ENCODE measurements around the gene SRRM4.

SRRM4 gene

DNA sequence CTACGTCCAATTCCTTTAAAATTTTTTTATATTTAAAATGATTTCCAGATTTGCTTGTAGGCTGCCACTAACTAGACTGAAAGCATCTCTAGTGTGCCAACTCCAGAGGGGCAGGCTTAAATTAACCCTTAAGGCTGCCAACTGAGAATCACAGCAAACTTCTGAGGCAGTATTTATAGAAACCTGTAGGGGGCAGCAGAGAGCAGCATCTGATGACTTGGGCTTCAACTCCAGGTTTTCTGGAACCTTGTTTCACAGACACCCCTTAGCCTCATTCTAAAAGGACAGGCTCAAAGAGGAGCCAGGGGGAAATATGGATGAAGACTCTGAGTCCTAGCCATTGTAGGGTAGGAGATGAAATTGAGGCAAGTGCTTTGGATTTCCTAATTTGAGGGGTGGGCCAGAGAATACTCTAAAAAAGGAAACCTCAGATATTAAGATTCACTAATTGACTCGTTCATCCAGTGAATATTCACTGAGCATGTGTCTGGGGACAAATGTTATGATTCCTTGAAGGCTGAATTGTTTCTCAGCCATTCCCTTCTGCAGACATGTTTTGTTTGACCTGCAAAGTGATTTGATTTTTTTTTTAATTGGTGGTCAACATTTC is 134.1 kb downstream of the SRRM4 start:
- H3K27ac ChIP-seq (ENCODE audit: low read depth, low read length), result no peak overlapping the region
- H3K4me1 ChIP-seq (ENCODE audit: control insufficient read depth, insufficient read depth, low read length), result no peaks in the 10 kb centered on the region
- H3K36me3 ChIP-seq (ENCODE audit: control insufficient read depth, insufficient read depth, low read length), result no peaks in the 10 kb centered on the region
- no peaks in the 10 kb centered on the region for H3K27me3 ChIP-seq (ENCODE audit: control insufficient read depth, insufficient read depth, low read length)
- no peak overlapping the region for H3K9ac ChIP-seq (ENCODE audit: low read length)
- H3K4me3 ChIP-seq (ENCODE audit: low read length), result no peak overlapping the region

DNA sequence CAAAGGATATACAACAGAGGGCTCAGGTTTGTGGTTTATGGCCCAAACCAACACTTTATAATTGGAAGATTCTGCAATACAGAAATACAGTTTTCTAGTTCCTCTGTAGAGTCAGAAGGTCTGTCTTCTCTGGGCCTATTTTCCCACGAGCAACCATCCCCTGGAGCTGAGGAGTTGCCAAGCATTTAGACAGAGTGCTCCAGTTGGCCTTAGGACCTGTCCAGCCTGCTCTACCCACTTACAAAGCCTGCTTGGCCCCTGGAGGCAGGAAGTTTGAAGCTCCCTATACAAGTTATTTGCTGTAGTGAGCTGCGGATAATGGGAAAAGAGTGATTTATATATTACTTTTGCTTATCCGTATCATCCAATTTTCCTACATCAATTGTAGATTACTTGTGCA is 136.6 kb downstream of the SRRM4 start:
- no peak overlapping the region for H3K27ac ChIP-seq (ENCODE audit: low read depth, low read length)

DNA sequence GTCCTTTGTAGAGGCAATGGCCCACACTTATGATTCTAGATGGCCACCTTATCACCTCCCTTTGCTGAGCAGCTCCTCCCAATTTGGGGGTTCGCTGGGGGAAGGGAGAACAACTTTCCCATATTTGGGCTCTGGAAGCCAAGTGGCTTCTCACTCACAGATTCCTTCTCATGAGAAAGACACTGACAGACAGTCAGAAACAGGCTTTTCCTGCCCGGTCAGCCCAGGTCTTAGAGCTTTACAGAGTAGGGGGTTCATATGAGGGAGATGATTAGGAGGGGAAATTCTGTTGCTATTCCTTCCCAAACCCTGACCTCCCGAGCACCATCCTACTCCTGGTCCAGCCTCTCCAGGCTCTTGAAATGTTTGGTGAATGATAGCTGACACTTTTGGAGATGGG is 137.3 kb downstream of the SRRM4 start:
- no peaks in the 10 kb centered on the region for H3K36me3 ChIP-seq (ENCODE audit: control insufficient read depth, insufficient read depth, low read length)
- H3K27me3 ChIP-seq (ENCODE audit: control insufficient read depth, insufficient read depth, low read length), result no peaks in the 10 kb centered on the region
- no peak overlapping the region for H3K27ac ChIP-seq (ENCODE audit: low read depth, low read length)

More for the DNA sequence above, 136.6 kb downstream of the SRRM4 start:
- no peak overlapping the region for H3K4me3 ChIP-seq (ENCODE audit: low read length)
- H3K27me3 ChIP-seq (ENCODE audit: control insufficient read depth, insufficient read depth, low read length), result no peaks in the 10 kb centered on the region
- no peak overlapping the region for H3K9ac ChIP-seq (ENCODE audit: low read length)
- no peaks in the 10 kb centered on the region for H3K4me1 ChIP-seq (ENCODE audit: control insufficient read depth, insufficient read depth, low read length)
- no peaks in the 10 kb centered on the region for H3K36me3 ChIP-seq (ENCODE audit: control insufficient read depth, insufficient read depth, low read length)

DNA sequence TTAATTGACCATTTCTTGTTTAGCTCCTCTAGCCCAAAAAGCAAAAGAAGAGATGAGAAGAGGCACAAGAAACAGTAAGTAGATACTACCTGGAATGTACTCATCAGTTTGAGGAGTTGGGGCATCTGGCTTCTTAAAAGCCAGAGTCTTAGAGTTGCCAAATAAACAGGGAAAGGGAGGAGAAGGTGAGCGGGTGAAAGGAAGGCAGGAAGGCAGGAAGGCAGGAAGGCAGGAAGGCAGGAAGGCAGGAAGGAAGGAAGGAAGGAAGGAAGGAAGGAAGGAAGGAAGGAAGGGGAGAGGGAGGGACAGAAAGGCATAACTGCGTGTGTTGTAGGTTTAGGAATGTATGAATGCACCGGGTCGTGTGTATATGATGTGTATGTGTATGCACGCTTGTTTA is 140.7 kb downstream of the SRRM4 start:
- no peaks in the 10 kb centered on the region for H3K27me3 ChIP-seq (ENCODE audit: control insufficient read depth, insufficient read depth, low read length)
- H3K4me1 ChIP-seq (ENCODE audit: control insufficient read depth, insufficient read depth, low read length), result no peaks in the 10 kb centered on the region
- H3K27ac ChIP-seq (ENCODE audit: low read depth, low read length), result no peak overlapping the region
- no peak overlapping the region for H3K9ac ChIP-seq (ENCODE audit: low read length)
- H3K36me3 ChIP-seq (ENCODE audit: control insufficient read depth, insufficient read depth, low read length), result no peaks in the 10 kb centered on the region
- no peak overlapping the region for H3K4me3 ChIP-seq (ENCODE audit: low read length)

More for the DNA sequence above, 137.3 kb downstream of the SRRM4 start:
- Histone ChIP-seq H3K9ac (ENCODE audit: low read length) (no peak overlapping the region), H3K4me1 (ENCODE audit: control insufficient read depth, insufficient read depth, low read length) (no peaks in the 10 kb centered on the region), H3K4me3 (ENCODE audit: low read length) (no peak overlapping the region)

- Histone ChIP-seq H3K36me3 (ENCODE audit: control insufficient read depth, insufficient read depth, low read length) (no peaks in the 10 kb centered on the region), H3K9ac (ENCODE audit: low read length) (no peak overlapping the region), H3K4me3 (ENCODE audit: low read length) (no peak overlapping the region)
These were observed 141.4 kb downstream of the SRRM4 start for GRCh38 chr12:119122751-119123150.

DNA sequence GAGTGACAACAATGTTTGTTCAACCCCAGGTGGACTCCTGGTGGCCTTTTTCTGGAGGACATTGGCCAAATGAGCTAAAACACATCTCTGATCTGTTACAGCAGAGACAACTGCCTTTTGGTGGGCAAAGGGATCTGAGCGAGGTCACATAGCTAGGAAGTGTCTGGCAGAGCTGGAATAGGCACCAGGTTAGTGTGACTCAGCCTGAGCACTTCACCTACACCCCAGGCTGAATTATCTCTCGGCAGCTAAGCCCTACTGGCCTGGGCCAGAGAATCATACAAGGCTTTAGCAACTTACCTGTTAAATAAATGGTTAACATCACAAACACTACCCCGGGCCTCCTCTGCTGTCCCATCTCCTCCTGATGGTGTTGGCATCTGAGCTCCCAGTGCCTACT is 147.2 kb downstream of the SRRM4 start:
- no peaks in the 10 kb centered on the region for H3K27me3 ChIP-seq (ENCODE audit: control insufficient read depth, insufficient read depth, low read length)
- H3K27ac ChIP-seq (ENCODE audit: low read depth, low read length), result no peak overlapping the region
- no peak overlapping the region for H3K4me3 ChIP-seq (ENCODE audit: low read length)
- H3K9ac ChIP-seq (ENCODE audit: low read length), result no peak overlapping the region
- H3K4me1 ChIP-seq (ENCODE audit: control insufficient read depth, insufficient read depth, low read length), result no peaks in the 10 kb centered on the region
- no peaks in the 10 kb centered on the region for H3K36me3 ChIP-seq (ENCODE audit: control insufficient read depth, insufficient read depth, low read length)

More at GRCh38 chr12:119122751-119123150, 141.4 kb downstream of the SRRM4 start:
- no peaks in the 10 kb centered on the region for H3K4me1 ChIP-seq (ENCODE audit: control insufficient read depth, insufficient read depth, low read length)
- H3K27ac ChIP-seq (ENCODE audit: low read depth, low read length), result no peak overlapping the region
- no peaks in the 10 kb centered on the region for H3K27me3 ChIP-seq (ENCODE audit: control insufficient read depth, insufficient read depth, low read length)

DNA sequence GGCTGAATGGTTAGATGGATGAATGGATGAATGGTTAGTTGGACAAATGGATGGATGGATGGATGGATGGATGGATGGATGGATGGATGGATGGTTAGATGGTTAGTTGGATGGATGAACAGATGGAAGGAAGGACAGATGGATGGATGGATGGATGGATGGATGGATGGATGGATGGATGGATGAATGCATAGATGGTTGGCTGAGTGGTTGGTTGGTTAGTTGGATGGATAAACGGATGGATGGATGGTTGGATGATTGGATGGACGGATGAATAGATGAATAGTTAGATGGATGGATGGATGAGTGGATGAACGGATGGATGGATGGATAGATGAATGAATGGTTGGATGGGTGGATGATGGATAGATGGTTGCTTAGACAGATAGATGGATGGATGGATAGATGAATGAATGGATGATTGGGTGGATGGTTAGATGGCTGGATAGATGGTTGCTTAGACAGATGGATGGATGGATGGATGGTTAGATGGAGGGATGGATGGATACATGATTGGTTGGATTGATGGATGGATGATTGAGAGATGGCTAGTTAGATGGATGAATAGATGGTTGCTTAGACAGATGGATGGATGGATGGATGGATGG is 148.6 kb downstream of the SRRM4 start:
- no peak overlapping the region for H3K4me3 ChIP-seq (ENCODE audit: low read length)
- H3K27ac ChIP-seq (ENCODE audit: low read depth, low read length), result no peak overlapping the region
- H3K27me3 ChIP-seq (ENCODE audit: control insufficient read depth, insufficient read depth, low read length), result no peaks in the 10 kb centered on the region
- no peaks in the 10 kb centered on the region for H3K36me3 ChIP-seq (ENCODE audit: control insufficient read depth, insufficient read depth, low read length)
- no peaks in the 10 kb centered on the region for H3K4me1 ChIP-seq (ENCODE audit: control insufficient read depth, insufficient read depth, low read length)
- no peak overlapping the region for H3K9ac ChIP-seq (ENCODE audit: low read length)

- H3K27ac ChIP-seq (ENCODE audit: low read depth, low read length), result no peak overlapping the region
- no peaks in the 10 kb centered on the region for H3K36me3 ChIP-seq (ENCODE audit: control insufficient read depth, insufficient read depth, low read length)
- H3K9ac ChIP-seq (ENCODE audit: low read length), result no peak overlapping the region
- no peaks in the 10 kb centered on the region for H3K27me3 ChIP-seq (ENCODE audit: control insufficient read depth, insufficient read depth, low read length)
- no peak overlapping the region for H3K4me3 ChIP-seq (ENCODE audit: low read length)
- H3K4me1 ChIP-seq (ENCODE audit: control insufficient read depth, insufficient read depth, low read length), result no peaks in the 10 kb centered on the region
These were observed 149.2 kb downstream of the SRRM4 start for GRCh38 chr12:119130523-119130922.

DNA sequence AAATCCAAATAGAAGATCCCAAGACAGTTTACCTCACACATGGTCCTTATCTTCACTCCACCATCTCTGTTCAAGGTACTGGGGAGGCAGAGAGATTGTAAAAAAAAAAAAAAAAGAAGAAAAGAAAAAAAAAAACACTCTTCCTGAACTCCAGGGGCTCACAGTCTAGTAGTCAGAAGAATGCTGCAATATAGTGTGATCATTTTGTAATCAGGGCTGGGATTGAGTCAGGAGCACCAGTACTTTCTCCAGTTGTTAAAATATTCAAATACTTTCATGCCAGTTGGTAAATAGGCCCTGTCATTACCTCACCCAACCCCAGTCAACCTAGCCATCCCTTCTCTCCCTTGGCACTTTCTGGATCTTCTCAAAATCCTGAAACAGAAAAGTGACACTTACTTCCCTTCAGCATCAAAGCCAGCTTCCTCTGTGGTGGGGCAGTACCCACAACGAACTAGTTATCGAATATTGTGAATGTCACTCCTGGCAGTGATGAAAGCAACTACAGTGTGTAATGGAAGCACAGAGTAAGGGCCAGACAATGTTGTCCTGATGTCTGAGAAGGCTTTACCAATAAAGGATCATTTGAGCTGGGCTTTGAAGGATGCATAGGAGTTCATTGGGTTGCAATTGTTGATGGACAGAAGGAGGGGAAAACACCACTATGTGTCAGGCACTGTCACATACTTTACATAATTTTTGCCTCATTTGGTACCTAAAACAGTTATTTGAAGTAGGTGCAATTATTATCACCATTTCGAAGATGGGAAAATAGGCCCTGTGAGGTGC is 153.1 kb downstream of the SRRM4 start:
- Histone ChIP-seq H3K36me3 (ENCODE audit: control insufficient read depth, insufficient read depth, low read length) (no peaks in the 10 kb centered on the region), H3K4me1 (ENCODE audit: control insufficient read depth, insufficient read depth, low read length) (no peaks in the 10 kb centered on the region), H3K4me3 (ENCODE audit: low read length) (no peak overlapping the region), H3K27me3 (ENCODE audit: control insufficient read depth, insufficient read depth, low read length) (no peaks in the 10 kb centered on the region), H3K27ac (ENCODE audit: low read depth, low read length) (no peak overlapping the region), H3K9ac (ENCODE audit: low read length) (no peak overlapping the region)

DNA sequence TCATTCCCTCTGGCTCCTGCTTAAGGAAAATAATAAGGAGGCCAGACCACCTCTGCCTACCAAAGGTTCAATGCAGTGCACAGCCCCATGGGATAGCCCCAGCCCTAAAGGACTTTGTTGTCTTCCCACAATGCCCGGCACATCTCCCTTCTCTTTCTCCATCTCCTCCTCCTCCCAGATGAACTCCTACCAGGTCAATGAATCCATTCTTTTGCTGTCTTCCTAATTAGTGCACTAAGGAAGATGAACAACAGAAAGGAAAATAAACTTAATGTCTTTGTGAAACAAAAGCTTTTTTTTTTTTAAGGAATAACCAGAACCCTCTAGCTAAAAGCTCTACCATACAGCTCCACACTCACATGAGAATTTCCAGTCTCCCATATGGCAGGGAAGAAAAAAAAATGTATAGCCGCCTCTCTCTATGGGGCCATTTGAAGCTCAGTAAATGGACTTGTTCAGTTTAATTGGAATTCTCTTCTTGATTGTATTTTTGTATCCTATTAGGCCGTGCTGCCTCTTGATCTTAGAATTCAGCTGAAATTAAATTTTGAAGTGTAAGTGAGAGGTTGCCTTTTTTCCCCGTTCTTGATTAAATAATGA is 155.6 kb downstream of the SRRM4 start:
- Histone ChIP-seq H3K27me3 (ENCODE audit: control insufficient read depth, insufficient read depth, low read length) (no peaks in the 10 kb centered on the region), H3K27ac (ENCODE audit: low read depth, low read length) (no peak overlapping the region), H3K9ac (ENCODE audit: low read length) (no peak overlapping the region), H3K36me3 (ENCODE audit: control insufficient read depth, insufficient read depth, low read length) (no peaks in the 10 kb centered on the region), H3K4me3 (ENCODE audit: low read length) (no peak overlapping the region), H3K4me1 (ENCODE audit: control insufficient read depth, insufficient read depth, low read length) (no peaks in the 10 kb centered on the region)

- Histone ChIP-seq H3K36me3 (ENCODE audit: control insufficient read depth, insufficient read depth, low read length) (no peaks in the 10 kb centered on the region), H3K4me3 (ENCODE audit: low read length) (no peak overlapping the region), H3K9ac (ENCODE audit: low read length) (no peak overlapping the region), H3K27ac (ENCODE audit: low read depth, low read length) (no peak overlapping the region), H3K4me1 (ENCODE audit: control insufficient read depth, insufficient read depth, low read length) (no peaks in the 10 kb centered on the region), H3K27me3 (ENCODE audit: control insufficient read depth, insufficient read depth, low read length) (no peaks in the 10 kb centered on the region)
These were observed 158.1 kb downstream of the SRRM4 start for GRCh38 chr12:119139448-119139847.

GRCh38 chr12:119145367-119145766 is 164.0 kb downstream of the SRRM4 start:
- no peak overlapping the region for H3K4me3 ChIP-seq (ENCODE audit: low read length)
- H3K27ac ChIP-seq (ENCODE audit: low read depth, low read length), result no peak overlapping the region
- H3K27me3 ChIP-seq (ENCODE audit: control insufficient read depth, insufficient read depth, low read length), result no peaks in the 10 kb centered on the region
- no peaks in the 10 kb centered on the region for H3K4me1 ChIP-seq (ENCODE audit: control insufficient read depth, insufficient read depth, low read length)
- H3K36me3 ChIP-seq (ENCODE audit: control insufficient read depth, insufficient read depth, low read length), result no peaks in the 10 kb centered on the region
- H3K9ac ChIP-seq (ENCODE audit: low read length), result no peak overlapping the region

All from rectal smooth muscle tissue (tissue), 1 donor.